Gastroesophageal sphincter (tissue), 4 donors: ENCODE data around the gene CTBP1. TPM values are rescaled to one million over a fixed set of nuclear protein-coding genes. Genes with fewer than 3 reads are reported as not detected.

Experiments
- ATAC-seq: fragments of 150-250 bp; one replicate; pipeline ENCODE4 v1.9.1; 2016; ENCODE audit warnings: mild to moderate bottlenecking, moderate library complexity
- H3K27ac ChIP-seq, 4 donors: fragments of 200-600 bp; sonication (generic) in 3 of 4; 1 replicate in 3 of 4; 2 replicates in 1 of 4; pipeline ENCODE4 v1.5.1; 2016 to 2019
- H3K27me3 ChIP-seq: fragments of 200-600 bp; sonication (generic); one replicate; pipeline ENCODE4 v1.5.1; 2019
- H3K36me3 ChIP-seq, 2 donors: fragments of 200-600 bp; sonication (generic); one replicate each; pipeline ENCODE4 v1.5.1; 2019; ENCODE audit warnings: control low read depth in 1 of 2
- H3K4me1 ChIP-seq, 3 donors: fragments of 200-600 bp; sonication (generic); 1 replicate in 2 of 3; 2 replicates in 1 of 3; pipeline ENCODE4 v1.5.1; 2016 to 2019; ENCODE audit warnings: control low read depth in 2 of 3
- H3K4me3 ChIP-seq, 2 donors: fragments of 200-600 bp; sonication (generic); one replicate each; pipeline ENCODE4 v1.5.1; 2019; ENCODE audit warnings: mild to moderate bottlenecking in 1 of 2, moderate library complexity in 1 of 2
- H3K9me3 ChIP-seq, 3 donors: fragments of 200-600 bp; sonication (generic); one replicate each; pipeline ENCODE4 v1.5.1; 2017 to 2019; ENCODE audit warnings: control low read depth in 2 of 3
- CTCF ChIP-seq, 4 experiments: fragments of 200-600 bp in 2 of 4; fragments of 450-650 bp in 2 of 4; sonication (generic) in 1 of 4; IDR thresholded peaks; one replicate each; pipeline ENCODE4 v1.5.1; 2017 to 2019; ENCODE audit warnings: antibody characterized with exemption in 4 of 4, mild to moderate bottlenecking in 2 of 4, moderate library complexity in 2 of 4
- EP300 ChIP-seq: sonication (generic); formaldehyde crosslinking; IDR thresholded peaks from one replicate; pipeline ENCODE4 v1.6.1; 2017; ENCODE audit warnings: antibody characterized with exemption, mild to moderate bottlenecking
- POLR2A ChIP-seq, 2 donors: fragments of 450-650 bp; IDR thresholded peaks; one replicate each; pipeline ENCODE4 v1.6.1; 2017; ENCODE audit warnings: antibody characterized with exemption in 2 of 2, mild to moderate bottlenecking in 2 of 2, moderate library complexity in 1 of 2
- POLR2AphosphoS5 ChIP-seq: sonication (generic); formaldehyde crosslinking; IDR thresholded peaks from one replicate; pipeline ENCODE4 v1.6.1; 2017; ENCODE audit warnings: antibody characterized with exemption
- WGBS, 2 donors: methylation state at CpG; one replicate each; pipeline ENCODE4 v1.1.5; 2018; ENCODE audit warnings: low coverage in 1 of 2; 5-methylcytosine and 5-hydroxymethylcytosine counted together
- total RNA-seq, 4 donors: library from RNA; depleted of rRNA; stranded (reverse); fragments of >200 nt; gene quantifications; one replicate each; pipeline ENCODE4 v1.1.0, GENCODE V29; 2016

The CTBP1 gene
- total RNA-seq, 4 donors from 2014 or later: 126 to 271 (median 164) TPM

- Histone ChIP-seq H3K9me3 (no peaks in the 10 kb centered on the region), H3K36me3 (peaks cover 0 to 23% of the 10 kb centered on the region in 2 donors), H3K27me3 (no peaks in the 10 kb centered on the region), H3K4me3 (no peak overlapping the region), H3K4me1 (peaks cover 9 to 80% (median 44%) of the 10 kb centered on the region in 3 donors), H3K27ac (peak overlapping the region in 3 of 4 donors; percentile 31 to 33 (median 31))
- no peak for TF ChIP-seq CTCF (IDR thresholded peaks at IDR 0.05)
- ATAC-seq: no peak
- 61 to 80% methylated on average over 2 to 3 of the region's 33 CpGs for WGBS, 2 donors
Measured at GRCh38 chr4:1244081-1244977, 4.6 kb downstream of the CTBP1 start.

- ATAC-seq: no peak
- H3K36me3 ChIP-seq: peaks cover 0 to 30% of the 10 kb centered on the region in 2 donors
Measured at GRCh38 chr4:1243451-1244080, 5.4 kb downstream of the CTBP1 start.

GRCh38 chr4:1242506-1243450 is 6.2 kb downstream of the CTBP1 start:
- ATAC-seq: no peak
- H3K36me3 ChIP-seq: peaks cover 0 to 38% of the 10 kb centered on the region in 2 donors
- H3K27ac ChIP-seq: peak overlapping the region in 1 of 4 donors; percentile 14
- TF ChIP-seq EP300: no peak
- TF ChIP-seq POLR2AphosphoS5: no peak
- TF ChIP-seq POLR2A (IDR thresholded peaks at IDR 0.05): no peak
- no peak for TF ChIP-seq CTCF (IDR thresholded peaks at IDR 0.05)
- no peaks in the 10 kb centered on the region for H3K27me3 ChIP-seq
- H3K9me3 ChIP-seq: no peaks in the 10 kb centered on the region
- 87 to 94% methylated on average over 8 to 12 of the region's 30 CpGs for WGBS, 2 donors
- H3K4me3 ChIP-seq: no peak overlapping the region
- peaks cover 9 to 87% (median 44%) of the 10 kb centered on the region in 3 donors for H3K4me1 ChIP-seq

More at GRCh38 chr4:1243451-1244080, 5.4 kb downstream of the CTBP1 start:
- H3K9me3 ChIP-seq: no peaks in the 10 kb centered on the region
- TF ChIP-seq CTCF (IDR thresholded peaks at IDR 0.05) (no peak), EP300 (no peak), POLR2AphosphoS5 (no peak), POLR2A (IDR thresholded peaks at IDR 0.05) (no peak)
- no CpG with 5 or more reads among the region's 15 CpGs for WGBS, 2 donors
- H3K4me1 ChIP-seq: peaks cover 9 to 87% (median 44%) of the 10 kb centered on the region in 3 donors
- H3K27ac ChIP-seq: peak overlapping the region in 3 of 4 donors; percentile 14 to 31 (median 31)
- no peaks in the 10 kb centered on the region for H3K27me3 ChIP-seq
- no peak overlapping the region for H3K4me3 ChIP-seq

- TF ChIP-seq POLR2AphosphoS5 (no peak), EP300 (no peak), CTCF (IDR thresholded peaks at IDR 0.05) (no peak), POLR2A (IDR thresholded peaks at IDR 0.05) (no peak)
- Histone ChIP-seq H3K9me3 (no peaks in the 10 kb centered on the region), H3K4me1 (peaks cover 8 to 80% (median 40%) of the 10 kb centered on the region in 3 donors), H3K36me3 (peaks cover 0 to 46% of the 10 kb centered on the region in 2 donors), H3K27ac (no peak overlapping the region), H3K4me3 (no peak overlapping the region), H3K27me3 (no peaks in the 10 kb centered on the region)
- ATAC-seq: no peak
- WGBS, 2 donors: no CpG with 5 or more reads among the region's 24 CpGs
Measured at GRCh38 chr4:1241936-1242505, 6.9 kb downstream of the CTBP1 start.
